Peyer's patch (tissue), 4 donors: ENCODE results near the gene CALCB.

Experiments
- CTCF ChIP-seq, 6 experiments: fragments of 450-650 bp in 4 of 6; fragments of 200-600 bp in 2 of 6; sonication (generic) in 1 of 6; IDR thresholded peaks; one replicate each; pipeline ENCODE4 v1.5.1; 2017 to 2019; ENCODE audit warnings: antibody characterized with exemption in 6 of 6, mild to moderate bottlenecking in 3 of 6, moderate library complexity in 1 of 6
- POLR2A ChIP-seq, 2 donors: fragments of 450-650 bp; IDR thresholded peaks; one replicate each; pipeline ENCODE4 v1.5.1; 2017; ENCODE audit warnings: antibody characterized with exemption in 2 of 2, mild to moderate bottlenecking in 2 of 2, moderate library complexity in 2 of 2

DNA sequence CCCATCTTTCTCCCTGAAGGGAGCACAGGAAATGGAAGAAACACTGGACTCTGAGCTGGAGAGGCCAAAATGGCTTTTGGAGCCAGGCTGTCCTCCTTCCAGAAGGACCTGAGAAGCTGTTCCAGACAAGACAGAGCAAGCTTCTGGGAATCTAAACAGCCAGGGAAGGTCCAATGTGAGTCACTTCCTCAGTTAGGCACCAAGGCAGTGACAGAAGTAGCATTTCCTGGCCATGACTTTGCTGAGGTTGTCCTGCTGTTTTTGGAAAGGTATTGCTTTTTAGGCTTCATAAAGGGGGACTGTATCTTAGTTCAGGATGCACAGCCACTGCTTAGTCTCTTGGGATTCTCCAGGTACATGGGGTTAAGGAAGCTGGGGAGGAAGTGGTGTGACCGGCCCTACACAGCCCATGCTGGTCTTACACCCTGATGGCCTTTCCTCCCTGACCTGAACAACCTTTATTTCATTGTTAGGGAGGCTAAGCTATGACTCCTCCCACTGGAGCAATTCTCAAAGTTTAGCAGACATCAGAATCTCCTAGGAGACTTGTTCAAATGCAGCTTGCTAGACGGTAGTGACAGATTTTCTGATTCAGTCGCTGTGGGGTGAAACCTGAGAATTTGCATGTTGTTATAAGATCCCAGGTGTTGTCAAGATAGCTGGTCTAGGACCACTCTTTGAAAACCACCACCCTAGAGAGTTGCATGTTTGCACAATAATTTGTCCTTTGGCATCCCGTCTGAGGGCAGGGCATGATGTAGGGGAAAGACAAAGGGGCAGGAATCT lies 34.5 kb downstream of the CALCB start:
- TF ChIP-seq CTCF (IDR thresholded peaks at IDR 0.05), result no peak
- no peak for TF ChIP-seq POLR2A (IDR thresholded peaks at IDR 0.05)
